Measurements from ENCODE around the gene HMGN3.

The HMGN3 gene

GRCh38 chr6:79184086-79184485, 50.4 kb downstream of the HMGN3 start:
- DNase-seq = no peak

- no peak for DNase-seq
Measured at GRCh38 chr6:79180052-79180451, 54.4 kb downstream of the HMGN3 start.

- DNase-seq = no peak
Measured at GRCh38 chr6:79173378-79173777, 61.1 kb downstream of the HMGN3 start.

GRCh38 chr6:79170959-79171358, 63.5 kb downstream of the HMGN3 start:
- DNase-seq = no peak

GRCh38 chr6:79170431-79170830, 64.1 kb downstream of the HMGN3 start:
- DNase-seq = no peak

- DNase-seq = no peak
Measured at GRCh38 chr6:79168695-79168980, 65.8 kb downstream of the HMGN3 start.

- DNase-seq = no peak
Measured at GRCh38 chr6:79167931-79168694, 66.4 kb downstream of the HMGN3 start.

- no peak for DNase-seq
Measured at GRCh38 chr6:79159846-79160245, 74.6 kb downstream of the HMGN3 start.

- no peak for DNase-seq
Measured at GRCh38 chr6:79158856-79159516, 75.5 kb downstream of the HMGN3 start.

- no peak for DNase-seq
Measured at GRCh38 chr6:79157961-79158644, 76.4 kb downstream of the HMGN3 start.

- DNase-seq = no peak
Measured at GRCh38 chr6:79152269-79152737, 82.2 kb downstream of the HMGN3 start.
